ENCODE measurements around the gene HS1BP3.

GRCh38 chr2:20568501-20569463 lies 82.1 kb downstream of the HS1BP3 start:
- no peak for TF ChIP-seq CTCF (conservative IDR thresholded peaks at IDR 0.05; ENCODE audit: low read depth, low read length)
- TF ChIP-seq USF2 (IDR thresholded peaks at IDR 0.05; ENCODE audit: low read depth, low read length): no peak
- TF ChIP-seq MXI1 (IDR thresholded peaks at IDR 0.05; ENCODE audit: borderline replicate concordance, low read depth, low read length): no peak
- no peak for TF ChIP-seq RCOR1 (IDR thresholded peaks at IDR 0.05; ENCODE audit: insufficient replicate concordance, low read length)
- no peak for TF ChIP-seq POLR2A (IDR thresholded peaks at IDR 0.05; ENCODE audit: low read depth, low read length)
